AG20443 (cell line): ENCODE data around the gene GMDS.
"Not testable (repeated sequence)": the region's sequence is repeated elsewhere in the genome, so short reads cannot be mapped to it uniquely, and the experiment has no call there.

ENCODE experiments used
- DNase-seq: peaks from one replicate; pipeline ENCODE4 v3.0.0; 2012; ENCODE audit warnings: low spot score, mixed read lengths

Gene GMDS

GRCh38 chr6:1858196-1858595, 387.2 kb downstream of the GMDS start:
- DNase-seq = no peak

DNA sequence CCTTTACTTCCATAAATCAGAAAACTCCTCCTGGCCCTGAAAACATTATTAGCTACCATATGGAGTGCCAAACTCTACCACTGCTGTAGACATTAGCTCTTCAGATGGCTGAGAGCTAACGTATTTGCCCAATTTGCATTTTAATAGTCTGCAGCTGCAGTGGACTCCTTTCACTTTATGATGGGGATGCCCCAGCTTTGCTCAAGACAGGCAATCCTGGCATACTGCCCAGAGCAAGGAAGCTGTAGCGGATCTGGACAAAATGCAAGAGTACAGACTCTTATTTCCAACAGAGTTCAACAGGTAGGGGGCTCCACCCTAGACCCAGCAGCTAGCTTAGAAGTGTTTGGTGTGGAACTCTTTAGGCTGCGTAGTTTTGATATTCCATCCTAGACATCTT, 389.0 kb downstream of the GMDS start:
- DNase-seq = no peak

DNA sequence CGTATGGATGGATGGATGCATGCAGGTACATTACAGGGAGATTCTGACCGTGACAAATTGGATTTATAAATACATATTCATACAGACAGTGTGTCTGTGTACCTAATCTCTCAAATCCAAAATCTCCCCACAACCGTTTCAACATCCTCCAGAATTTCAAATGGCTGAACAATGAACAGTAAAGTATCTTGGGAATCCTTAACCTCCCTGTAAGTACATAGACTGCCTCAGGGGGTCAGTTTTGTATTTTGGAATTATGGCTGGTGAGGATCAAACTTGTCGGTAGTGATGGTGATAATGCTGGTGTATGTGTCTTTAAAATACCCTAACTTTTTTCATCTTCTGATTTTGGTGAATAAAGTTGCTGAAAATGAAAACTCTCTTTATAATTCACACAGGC, 389.5 kb downstream of the GMDS start:
- no peak for DNase-seq

GRCh38 chr6:1854296-1854695, 391.1 kb downstream of the GMDS start:
- no peak for DNase-seq

DNA sequence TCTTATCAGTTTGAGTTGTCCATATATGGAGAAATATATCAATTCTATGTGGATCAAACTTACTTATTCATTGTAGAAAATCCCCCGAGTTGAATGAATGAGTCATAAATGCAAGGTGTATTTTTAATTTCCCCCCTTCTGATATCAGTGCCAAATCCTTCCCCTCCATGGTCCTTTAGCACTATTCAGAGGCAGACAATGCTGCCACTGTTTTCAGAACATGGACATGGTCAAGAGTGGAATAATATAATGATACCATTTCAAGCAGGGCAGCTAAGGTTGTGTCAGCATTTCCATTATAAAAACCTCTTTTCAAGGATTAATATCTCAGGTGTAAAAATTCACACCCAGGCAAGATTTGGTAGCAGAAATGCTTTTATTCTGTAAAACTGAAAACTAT, 391.6 kb downstream of the GMDS start:
- DNase-seq = no peak

GRCh38 chr6:1851681-1852456, 393.5 kb downstream of the GMDS start:
- no peak for DNase-seq

DNA sequence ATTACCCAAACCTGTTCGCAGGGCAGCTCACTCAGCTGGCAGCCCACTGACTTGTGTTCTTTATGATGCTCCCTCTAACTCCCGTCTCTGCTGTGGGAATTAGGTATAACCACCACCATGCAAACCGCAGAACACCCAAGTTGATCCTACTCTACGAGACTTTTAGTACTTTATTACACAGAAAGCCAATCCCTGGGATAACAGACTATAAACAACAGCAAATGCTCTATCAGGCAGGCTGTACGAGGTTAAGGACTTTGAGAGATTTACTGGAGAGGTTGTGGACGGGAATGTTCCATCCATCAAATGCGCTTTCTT, 394.6 kb downstream of the GMDS start:
- no peak for DNase-seq

- DNase-seq = no peak
These were observed 395.1 kb downstream of the GMDS start for GRCh38 chr6:1850121-1850839.

DNA sequence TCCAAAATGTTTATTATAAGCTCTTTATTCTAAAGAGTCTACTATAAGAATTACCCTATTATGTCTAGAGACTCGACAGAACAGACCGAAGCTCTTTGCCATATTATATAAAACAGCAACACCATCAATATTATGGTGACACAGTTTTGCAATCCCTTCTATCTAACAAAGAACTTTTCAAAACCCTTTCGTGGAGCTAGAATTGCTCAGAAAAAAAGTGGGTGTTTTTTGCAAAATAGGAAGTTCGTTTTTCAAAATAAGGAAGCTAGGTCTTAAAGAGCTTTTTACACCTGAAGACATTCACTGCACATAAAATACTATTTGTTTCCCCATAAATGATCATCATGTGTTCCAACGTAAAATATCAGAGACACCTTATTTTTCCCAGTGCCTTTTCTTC, 395.7 kb downstream of the GMDS start:
- DNase-seq = no peak

- DNase-seq = no peak
These were observed 396.7 kb downstream of the GMDS start for GRCh38 chr6:1848752-1849151.

GRCh38 chr6:1846611-1847010, 398.8 kb downstream of the GMDS start:
- no peak for DNase-seq

- not testable (repeated sequence) for DNase-seq
These were observed 399.9 kb downstream of the GMDS start for GRCh38 chr6:1845543-1845942.

DNA sequence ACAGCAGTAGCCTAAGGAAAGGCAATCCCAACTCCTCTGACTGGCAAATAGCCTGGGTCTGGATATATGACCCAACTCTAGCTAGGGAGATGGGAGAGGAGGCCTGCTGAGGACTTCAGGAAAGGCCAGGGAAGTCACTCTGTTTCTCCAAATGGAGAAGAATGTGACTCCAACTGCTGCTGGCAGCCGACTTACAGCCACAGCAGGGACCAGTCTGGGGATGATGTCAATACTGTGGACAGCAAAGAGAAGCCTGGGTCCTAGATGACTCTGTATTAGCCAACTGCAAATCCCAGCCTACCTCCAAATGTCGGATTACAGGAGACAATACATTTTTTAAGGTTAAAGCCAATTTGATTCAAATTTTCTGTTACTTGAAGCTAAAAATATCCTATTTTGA, 403.1 kb downstream of the GMDS start:
- DNase-seq = no peak

DNA sequence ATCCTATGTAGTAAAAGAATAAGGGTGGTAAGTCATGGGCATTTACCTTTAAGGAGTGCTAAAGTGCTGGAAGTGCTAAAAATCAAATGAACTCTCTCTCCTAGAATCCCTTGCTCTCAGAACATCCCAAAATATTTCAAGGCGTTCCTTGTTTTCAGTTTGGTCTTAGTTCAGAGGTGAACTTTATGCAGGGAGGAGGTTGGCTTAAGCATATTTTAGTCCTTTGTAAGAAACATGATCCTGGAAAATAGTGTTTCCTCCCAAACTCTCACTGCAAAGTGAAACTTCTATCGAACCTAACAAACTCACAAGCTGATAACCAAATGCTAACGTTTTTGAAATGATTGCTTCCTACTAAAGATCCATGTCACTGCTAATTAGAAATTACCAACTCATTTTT, 404.3 kb downstream of the GMDS start:
- no peak for DNase-seq

- DNase-seq = no peak
These were observed 404.8 kb downstream of the GMDS start for GRCh38 chr6:1840491-1841121.

- no peak for DNase-seq
These were observed 406.0 kb downstream of the GMDS start for GRCh38 chr6:1839361-1839760.

GRCh38 chr6:1838604-1839213, 406.7 kb downstream of the GMDS start:
- no peak for DNase-seq

DNA sequence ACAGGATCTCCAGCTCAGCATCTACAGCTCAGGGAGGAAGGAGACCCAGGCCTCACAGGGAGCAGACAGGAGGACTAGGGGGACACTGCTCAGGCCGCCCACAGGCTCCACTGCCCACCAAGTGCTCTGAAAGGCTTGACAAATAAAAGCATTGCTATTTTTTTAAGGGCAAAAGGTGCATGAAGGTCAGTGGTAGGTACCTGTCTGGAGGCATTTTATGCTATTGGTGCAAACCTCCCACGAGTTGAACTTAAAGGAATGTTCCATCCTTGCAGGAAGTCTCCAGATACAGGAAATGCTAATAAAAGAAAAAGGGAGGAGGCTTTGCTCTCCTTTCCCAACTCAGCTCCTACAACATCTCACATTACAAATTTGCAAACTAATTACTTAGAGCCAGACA, 407.6 kb downstream of the GMDS start:
- no peak for DNase-seq

GRCh38 chr6:1836690-1837089, 408.7 kb downstream of the GMDS start:
- no peak for DNase-seq

DNA sequence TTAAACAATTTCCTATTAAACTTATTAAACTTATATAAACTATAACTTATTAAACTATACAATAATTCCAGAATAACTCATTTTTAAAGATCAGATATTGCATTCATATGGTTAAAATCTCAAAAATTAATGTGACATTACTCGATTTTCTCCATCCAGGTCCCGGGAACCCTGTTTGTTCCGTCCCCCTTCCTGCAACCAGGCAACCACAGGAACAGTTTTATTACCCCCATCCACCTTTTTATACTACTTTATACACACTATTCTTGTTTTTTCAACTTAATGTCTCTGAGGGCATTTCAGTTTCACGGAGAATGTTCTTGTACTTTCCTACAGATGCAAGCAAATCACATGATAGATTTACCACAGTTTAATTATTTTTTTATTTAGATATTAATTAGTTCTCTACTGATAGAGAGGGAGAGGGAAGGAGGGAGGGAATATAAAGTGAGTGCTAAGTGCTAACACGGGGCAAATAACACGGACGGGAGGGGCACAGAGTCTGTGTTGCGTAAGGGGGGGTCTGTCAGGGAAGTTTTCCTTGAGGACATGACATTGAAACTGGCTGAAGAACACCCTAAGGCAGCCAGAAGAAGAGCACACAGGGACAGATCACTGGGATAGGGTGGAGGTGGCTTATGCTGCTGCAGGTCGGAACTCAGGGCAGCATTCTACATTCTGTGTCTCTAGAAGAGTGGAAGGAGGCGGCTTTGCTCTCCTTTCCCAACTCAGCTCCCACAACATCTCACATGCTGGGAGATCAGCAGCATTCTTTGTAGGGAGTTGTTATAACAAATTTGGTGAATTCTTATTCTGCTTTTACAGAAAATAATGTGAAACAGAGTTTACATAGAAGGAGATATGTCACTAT, 410.5 kb downstream of the GMDS start:
- DNase-seq = no peak

- DNase-seq = no peak
These were observed 411.2 kb downstream of the GMDS start for GRCh38 chr6:1834207-1834606.
